ENCODE data around the gene NFAT5.

Gene NFAT5

DNA sequence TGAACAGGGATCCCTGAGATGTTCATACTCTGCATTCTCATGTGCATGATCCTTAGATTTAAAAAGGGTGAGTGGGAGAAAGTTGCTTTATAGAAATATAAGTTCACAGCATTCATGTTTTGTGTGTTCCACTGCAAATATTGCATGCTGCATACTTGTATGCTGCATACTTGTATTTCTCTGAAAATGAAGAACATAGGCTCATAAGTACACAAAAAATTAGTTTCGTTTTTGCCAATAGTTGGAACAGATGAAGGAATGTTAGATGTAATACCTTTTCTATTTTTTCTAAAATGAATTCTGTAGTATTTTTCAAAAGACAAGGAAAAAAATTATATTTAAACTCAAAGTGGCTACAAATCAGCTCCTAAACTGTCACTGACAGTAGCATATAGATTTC, 79.0 kb downstream of the NFAT5 start:
- DNase-seq (ENCODE audit: low spot score): no peak

GRCh38 chr16:69647020-69647419, 81.3 kb downstream of the NFAT5 start:
- DNase-seq (ENCODE audit: low spot score): no peak

GRCh38 chr16:69651217-69651616, 85.5 kb downstream of the NFAT5 start:
- DNase-seq (ENCODE audit: low spot score): no peak

GRCh38 chr16:69654280-69654931, 88.6 kb downstream of the NFAT5 start:
- DNase-seq (ENCODE audit: low spot score): no peak

DNA sequence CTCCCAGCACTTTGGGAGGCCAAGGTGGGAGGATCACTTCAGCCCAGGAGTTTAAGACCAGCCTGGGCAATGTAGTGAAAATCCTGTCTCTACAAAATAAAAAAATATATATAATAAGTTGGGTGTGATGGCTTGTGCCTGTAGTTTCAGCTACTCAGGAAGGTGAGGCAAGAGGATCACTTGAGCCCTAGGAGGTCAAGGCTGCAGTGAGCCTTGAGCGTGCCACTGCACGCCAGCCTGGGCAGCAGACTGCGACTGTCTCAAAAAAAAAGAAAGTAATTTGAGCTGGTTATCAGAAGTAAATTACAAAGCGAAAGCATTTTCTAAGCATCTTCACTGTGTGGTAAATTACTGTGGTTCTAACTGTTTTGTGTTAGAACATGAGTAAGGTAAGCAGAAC, 94.4 kb downstream of the NFAT5 start:
- no peak for DNase-seq (ENCODE audit: low spot score)

DNA sequence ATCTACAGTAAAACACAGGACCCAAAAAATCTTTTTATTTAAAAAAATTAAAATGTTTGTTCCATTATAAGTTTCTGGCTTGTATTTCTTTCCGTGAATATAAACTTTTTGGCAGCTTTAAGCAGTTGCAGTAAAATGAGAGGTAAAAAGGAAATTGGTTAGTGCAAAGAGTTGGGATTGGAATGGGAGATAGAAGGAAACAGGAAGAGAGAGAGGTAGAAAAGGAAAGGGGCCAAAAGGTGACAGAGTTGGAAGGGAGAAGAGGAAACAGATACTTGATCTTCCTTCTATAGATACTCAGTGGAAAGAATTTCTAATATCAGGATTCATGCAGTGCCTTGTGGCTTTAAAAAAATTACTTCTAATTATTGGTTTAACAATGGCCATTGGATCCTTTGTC, 97.1 kb downstream of the NFAT5 start:
- no peak for DNase-seq (ENCODE audit: low spot score)

DNA sequence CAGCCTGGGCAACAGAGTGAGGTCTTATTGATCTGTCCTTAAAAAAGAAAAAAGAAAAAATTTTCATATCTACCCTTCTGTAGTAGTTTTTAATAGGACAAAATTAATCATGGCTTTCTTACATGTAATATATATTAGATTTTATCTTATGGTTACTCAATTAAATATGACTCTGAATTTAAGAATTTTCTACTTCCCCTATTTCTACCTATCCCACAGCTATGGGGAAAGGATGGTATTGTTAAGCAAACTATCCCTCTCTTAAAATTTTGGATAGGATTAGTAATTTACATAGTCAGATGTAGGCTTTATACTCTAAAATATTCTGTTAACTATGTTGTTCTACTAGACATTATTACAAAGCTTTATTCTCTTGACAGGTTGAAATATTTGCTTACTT, 98.1 kb downstream of the NFAT5 start:
- no peak for DNase-seq (ENCODE audit: low spot score)

DNA sequence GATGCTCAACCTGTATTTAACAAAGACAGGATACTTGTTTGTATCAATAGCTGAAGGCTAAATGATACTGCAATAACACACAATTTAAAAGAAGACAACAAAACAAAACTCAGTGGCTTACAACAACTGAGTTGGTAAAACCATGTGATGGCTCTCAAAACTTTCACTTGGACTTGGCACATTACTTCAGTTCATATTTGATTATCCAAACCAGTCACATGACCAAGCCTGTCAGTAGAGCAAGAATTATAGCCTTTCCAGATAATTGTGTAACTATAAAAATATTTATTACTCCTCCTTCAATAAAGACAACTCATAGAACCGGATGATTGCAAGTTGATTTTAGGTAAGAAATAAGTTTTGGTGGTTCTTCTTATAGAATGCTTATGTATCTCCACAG, 103.8 kb downstream of the NFAT5 start:
- no peak for DNase-seq (ENCODE audit: low spot score)

- DNase-seq (ENCODE audit: low spot score): no peak
These were observed 106.7 kb downstream of the NFAT5 start for GRCh38 chr16:69672315-69672997.

- DNase-seq (ENCODE audit: low spot score): no peak
These were observed 107.4 kb downstream of the NFAT5 start for GRCh38 chr16:69672998-69673713.

DNA sequence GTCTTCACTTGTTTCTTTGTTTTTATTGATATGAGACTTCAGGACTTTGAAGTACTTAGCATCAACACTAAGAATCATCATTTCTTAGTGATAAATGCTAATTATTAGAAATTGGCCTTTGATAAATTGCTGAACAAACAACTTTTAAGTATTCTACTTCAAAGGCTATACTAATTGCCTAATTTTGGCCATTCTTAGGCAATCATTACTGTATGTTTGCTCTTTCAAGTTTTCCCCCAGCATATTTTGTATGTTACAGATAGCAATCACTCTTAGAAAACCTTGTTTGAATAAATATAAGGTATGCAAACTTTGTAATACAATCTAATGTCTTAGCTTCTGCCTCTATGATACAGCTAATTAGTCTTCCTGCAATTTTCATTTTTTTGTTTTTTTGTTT, 114.6 kb downstream of the NFAT5 start:
- DNase-seq (ENCODE audit: low spot score): no peak

DNA sequence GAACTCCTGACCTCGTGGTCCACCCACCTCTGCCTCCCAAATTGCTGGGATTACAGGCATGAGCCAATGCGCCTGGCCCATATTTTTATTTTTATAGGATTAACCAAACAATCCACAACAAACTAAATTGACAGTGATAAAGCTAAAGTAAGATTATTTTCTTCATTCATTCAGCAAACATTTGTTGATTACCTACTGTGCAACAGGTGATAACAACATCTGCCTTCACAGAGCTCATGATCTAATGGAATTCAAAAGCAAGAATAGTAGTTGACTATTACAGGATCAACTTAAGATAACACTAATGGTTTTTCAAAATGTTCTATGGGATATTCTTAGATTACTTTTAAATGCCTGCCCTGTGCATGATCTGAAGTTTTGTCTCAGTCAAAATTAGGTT, 122.8 kb downstream of the NFAT5 start:
- DNase-seq (ENCODE audit: low spot score): no peak

GRCh38 chr16:69691980-69692911, 126.5 kb downstream of the NFAT5 start:
- DNase-seq (ENCODE audit: low spot score): peak; percentile 57

DNA sequence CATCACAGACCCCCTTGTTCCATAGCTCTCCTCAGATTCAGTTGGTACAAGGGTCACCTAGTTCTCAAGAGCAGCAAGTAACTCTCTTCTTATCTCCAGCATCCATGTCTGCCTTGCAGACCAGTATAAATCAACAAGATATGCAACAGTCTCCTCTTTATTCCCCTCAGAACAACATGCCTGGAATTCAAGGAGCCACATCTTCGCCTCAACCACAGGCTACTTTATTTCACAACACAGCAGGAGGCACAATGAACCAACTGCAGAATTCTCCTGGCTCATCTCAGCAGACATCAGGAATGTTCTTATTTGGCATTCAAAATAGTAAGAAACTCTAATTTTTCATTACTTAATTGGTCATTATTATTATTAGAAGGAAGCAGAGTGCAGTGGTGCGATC, 128.2 kb downstream of the NFAT5 start:
- DNase-seq (ENCODE audit: low spot score): no peak

GRCh38 chr16:69698404-69698803, 132.6 kb downstream of the NFAT5 start:
- DNase-seq (ENCODE audit: low spot score): no peak

DNA sequence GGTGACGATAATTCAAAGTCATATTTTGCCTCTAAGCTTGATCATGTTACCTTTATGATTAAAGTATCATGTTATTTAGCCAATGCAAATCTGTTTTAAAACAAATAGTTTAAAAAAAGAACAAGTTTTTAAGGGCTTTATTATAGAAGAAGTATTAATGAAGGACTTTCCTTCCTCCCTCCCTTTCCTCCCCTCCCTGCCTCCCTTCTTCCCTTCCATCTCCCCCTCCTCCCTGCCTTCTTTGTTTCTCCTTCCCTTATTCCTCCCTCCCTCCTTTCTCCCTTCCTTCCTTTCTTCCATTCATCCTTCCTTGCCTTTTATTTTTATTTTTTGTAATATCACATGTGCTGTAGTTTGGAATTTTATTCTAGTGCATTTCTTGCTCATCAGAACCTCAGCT, 134.1 kb downstream of the NFAT5 start:
- no peak for DNase-seq (ENCODE audit: low spot score)

DNA sequence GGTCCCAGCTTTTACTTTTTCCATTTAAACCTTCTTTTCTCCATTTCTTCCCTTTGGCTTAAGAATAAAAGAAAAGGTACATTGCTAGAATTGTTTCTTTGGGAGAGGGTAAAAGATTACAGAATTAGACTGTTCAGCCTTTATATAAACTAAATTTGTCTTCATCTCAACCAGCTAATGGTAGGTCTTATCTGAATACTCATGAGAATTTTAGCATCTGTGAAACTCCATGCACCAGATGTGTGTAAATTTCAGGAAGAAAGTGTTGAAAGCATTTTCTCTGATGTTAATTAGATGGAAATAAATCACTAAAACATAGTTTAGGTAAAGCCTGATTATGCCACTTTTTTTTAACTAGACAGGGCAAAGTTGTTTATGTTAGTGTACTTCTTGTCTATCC, 135.7 kb downstream of the NFAT5 start:
- DNase-seq (ENCODE audit: low spot score): no peak

DNA sequence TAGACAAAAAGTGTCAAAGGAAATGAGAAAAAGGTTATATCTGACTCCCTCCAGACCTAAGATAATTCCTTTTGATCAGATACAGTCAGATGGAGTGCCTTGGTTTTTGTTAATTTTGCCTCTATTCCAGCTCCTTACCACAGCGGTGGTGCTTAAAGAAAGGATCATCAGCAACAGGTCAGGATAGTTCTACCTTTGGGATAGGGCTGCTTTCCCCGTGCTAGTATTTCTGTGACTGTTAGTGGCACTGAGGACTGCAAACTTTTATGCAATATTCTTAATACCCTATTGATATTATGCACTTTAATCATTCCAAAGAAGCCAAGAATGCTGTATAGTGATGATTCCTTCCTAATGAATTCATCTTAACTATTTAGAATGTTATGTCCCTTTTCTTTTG, 136.1 kb downstream of the NFAT5 start:
- DNase-seq (ENCODE audit: low spot score): no peak

DNA sequence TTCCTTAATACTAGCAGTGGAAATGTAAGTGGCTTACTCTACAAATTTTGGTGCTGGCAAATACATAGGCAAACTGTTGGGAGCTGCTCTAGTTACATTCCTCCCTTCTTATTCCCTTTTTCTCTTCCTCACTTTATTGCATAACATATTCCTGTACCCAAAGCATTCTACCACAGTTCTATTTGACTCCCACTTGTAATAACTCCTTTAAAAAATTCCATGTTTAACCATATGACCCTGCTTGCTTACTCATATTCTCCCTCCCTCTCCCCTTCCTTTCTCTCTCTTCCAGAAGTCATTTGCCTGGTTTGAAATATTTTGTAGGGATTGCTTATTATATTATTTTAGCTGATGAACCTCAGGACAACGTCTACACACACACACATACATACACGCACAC, 137.9 kb downstream of the NFAT5 start:
- no peak for DNase-seq (ENCODE audit: low spot score)

- DNase-seq (ENCODE audit: low spot score): no peak
These were observed 140.6 kb downstream of the NFAT5 start for GRCh38 chr16:69706256-69706974.

- DNase-seq (ENCODE audit: low spot score): no peak
These were observed 141.2 kb downstream of the NFAT5 start for GRCh38 chr16:69706975-69707340.
